ENCODE results near the gene PIKFYVE. TPM values are rescaled to one million over a fixed set of nuclear protein-coding genes. Genes with fewer than 3 reads are reported as not detected.
A peak's percentile ranks its signal among the peaks of the same experiment; 100 is the strongest.

Gene PIKFYVE
- total RNA-seq, 1 donor from 2014 or later = 19.5 TPM

DNA sequence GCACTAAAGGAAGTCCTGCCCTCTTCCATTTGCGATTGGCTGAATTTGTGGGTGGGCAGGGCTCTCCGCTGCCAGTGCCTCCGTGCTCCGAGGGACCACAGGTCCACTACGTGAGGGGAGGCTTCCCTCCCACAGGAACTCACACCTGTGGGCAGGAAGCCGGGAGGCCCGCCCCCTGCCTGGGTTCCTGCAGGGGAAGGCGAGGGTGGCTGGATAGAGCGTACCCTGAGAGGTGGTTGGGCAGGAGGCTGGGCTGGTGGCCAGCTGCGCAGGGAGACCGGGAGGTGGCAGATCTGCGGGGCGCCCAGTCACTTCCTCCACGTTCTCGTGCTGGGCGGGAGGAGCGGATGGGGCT is 93.6 kb downstream of the PIKFYVE start:
- DNase-seq (ENCODE audit: low read depth) (no peak), FAIRE-seq (no peak)
- peaks cover 1% of the 10 kb centered on the region for H3K36me3 ChIP-seq (ENCODE audit: control insufficient read depth, insufficient read depth, low read length)
- TF ChIP-seq, protein P1, sequence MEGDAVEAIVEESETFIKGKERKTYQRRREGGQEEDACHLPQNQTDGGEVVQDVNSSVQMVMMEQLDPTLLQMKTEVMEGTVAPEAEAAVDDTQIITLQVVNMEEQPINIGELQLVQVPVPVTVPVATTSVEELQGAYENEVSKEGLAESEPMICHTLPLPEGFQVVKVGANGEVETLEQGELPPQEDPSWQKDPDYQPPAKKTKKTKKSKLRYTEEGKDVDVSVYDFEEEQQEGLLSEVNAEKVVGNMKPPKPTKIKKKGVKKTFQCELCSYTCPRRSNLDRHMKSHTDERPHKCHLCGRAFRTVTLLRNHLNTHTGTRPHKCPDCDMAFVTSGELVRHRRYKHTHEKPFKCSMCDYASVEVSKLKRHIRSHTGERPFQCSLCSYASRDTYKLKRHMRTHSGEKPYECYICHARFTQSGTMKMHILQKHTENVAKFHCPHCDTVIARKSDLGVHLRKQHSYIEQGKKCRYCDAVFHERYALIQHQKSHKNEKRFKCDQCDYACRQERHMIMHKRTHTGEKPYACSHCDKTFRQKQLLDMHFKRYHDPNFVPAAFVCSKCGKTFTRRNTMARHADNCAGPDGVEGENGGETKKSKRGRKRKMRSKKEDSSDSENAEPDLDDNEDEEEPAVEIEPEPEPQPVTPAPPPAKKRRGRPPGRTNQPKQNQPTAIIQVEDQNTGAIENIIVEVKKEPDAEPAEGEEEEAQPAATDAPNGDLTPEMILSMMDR (IDR thresholded peaks at IDR 0.05; ENCODE audit: insufficient read depth, low read length, severe bottlenecking) = no peak
- H3K4me3 ChIP-seq (ENCODE audit: low read depth, low read length) = no peak overlapping the region
- H3K27me3 ChIP-seq (ENCODE audit: control insufficient read depth, insufficient read depth, low read length) = no peaks in the 10 kb centered on the region

DNA sequence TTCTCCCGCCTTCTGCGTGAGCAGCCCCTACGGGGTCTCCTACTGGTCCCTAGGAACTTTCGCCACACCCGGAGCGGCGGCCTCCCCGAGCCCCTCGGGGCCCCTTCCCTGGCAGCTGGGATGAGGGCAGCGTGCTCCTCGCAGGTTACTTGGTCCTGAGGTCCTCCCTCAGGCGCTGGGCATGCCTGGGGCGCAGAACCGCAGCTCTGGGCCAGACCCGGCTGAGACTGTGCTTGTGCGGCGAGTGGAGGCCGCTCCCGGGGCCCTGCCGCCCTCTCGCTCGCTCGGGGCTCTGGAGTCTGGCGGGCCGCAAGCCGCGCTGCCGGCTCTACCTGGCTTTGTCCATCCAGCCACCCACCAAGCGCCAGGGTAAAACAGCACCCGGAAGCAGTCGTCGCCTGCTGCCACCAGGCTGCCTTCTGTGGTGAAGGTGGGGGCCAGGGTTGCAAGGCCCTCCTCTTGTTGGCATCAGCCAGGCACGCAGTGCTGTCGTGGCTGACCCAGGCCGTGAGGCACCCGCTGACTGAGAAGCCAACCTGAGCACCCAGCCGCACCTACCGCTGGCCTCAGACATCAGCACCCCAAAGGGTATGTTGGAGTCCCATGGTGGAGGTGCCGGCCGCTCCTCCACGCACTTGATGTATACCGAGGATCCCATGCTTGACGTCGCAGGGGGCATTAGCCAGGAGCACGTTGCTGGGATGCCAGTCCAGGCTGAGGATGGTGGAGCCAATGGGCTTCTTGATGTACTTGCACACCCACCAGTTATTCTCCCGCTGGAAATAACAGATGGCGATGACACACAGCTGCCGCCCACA is 94.4 kb downstream of the PIKFYVE start:
- TF ChIP-seq, protein P1 (IDR thresholded peaks at IDR 0.05; ENCODE audit: insufficient read depth, low read length, severe bottlenecking) = no peak
- DNase-seq (ENCODE audit: low read depth) = no peak
- no peak overlapping the region for H3K4me3 ChIP-seq (ENCODE audit: low read depth, low read length)
- no peaks in the 10 kb centered on the region for H3K36me3 ChIP-seq (ENCODE audit: control insufficient read depth, insufficient read depth, low read length)
- H3K27me3 ChIP-seq (ENCODE audit: control insufficient read depth, insufficient read depth, low read length) = no peaks in the 10 kb centered on the region
- FAIRE-seq = no peak

- FAIRE-seq = no peak
- TF ChIP-seq, protein P1 (IDR thresholded peaks at IDR 0.05; ENCODE audit: insufficient read depth, low read length, severe bottlenecking) = no peak
These were observed 95.0 kb downstream of the PIKFYVE start for GRCh38 chr2:208361077-208361441.

DNA sequence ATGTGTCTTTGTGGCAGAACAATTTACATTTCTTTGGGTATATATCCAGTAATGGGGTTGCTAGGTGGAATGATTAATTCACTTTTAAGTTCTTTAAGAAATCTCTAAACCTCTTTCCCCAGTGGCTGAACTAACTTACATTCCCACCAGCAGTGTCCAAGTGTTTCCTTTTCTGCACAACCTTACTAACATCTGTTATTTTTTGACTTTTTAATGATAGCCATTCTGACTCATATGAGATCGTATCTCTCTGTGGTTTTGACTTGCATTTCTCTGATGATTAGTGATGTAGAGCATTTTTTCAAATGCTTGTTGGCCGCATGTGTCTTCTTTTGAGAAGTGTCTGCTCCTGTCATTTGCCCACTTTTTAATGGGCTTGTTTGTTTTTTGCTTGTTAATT is 97.4 kb downstream of the PIKFYVE start:
- Histone ChIP-seq H3K4me3 (ENCODE audit: low read depth, low read length) (no peak overlapping the region), H3K36me3 (ENCODE audit: control insufficient read depth, insufficient read depth, low read length) (no peaks in the 10 kb centered on the region), H3K27me3 (ENCODE audit: control insufficient read depth, insufficient read depth, low read length) (no peaks in the 10 kb centered on the region)
- FAIRE-seq (no peak), DNase-seq (ENCODE audit: low read depth) (peak; percentile 39)
- TF ChIP-seq, protein P1 (IDR thresholded peaks at IDR 0.05; ENCODE audit: insufficient read depth, low read length, severe bottlenecking) = no peak

More at GRCh38 chr2:208361077-208361441, 95.0 kb downstream of the PIKFYVE start:
- H3K4me3 ChIP-seq (ENCODE audit: low read depth, low read length) = no peak overlapping the region
- H3K36me3 ChIP-seq (ENCODE audit: control insufficient read depth, insufficient read depth, low read length) = no peaks in the 10 kb centered on the region
- no peak for DNase-seq (ENCODE audit: low read depth)
- no peaks in the 10 kb centered on the region for H3K27me3 ChIP-seq (ENCODE audit: control insufficient read depth, insufficient read depth, low read length)

DNA sequence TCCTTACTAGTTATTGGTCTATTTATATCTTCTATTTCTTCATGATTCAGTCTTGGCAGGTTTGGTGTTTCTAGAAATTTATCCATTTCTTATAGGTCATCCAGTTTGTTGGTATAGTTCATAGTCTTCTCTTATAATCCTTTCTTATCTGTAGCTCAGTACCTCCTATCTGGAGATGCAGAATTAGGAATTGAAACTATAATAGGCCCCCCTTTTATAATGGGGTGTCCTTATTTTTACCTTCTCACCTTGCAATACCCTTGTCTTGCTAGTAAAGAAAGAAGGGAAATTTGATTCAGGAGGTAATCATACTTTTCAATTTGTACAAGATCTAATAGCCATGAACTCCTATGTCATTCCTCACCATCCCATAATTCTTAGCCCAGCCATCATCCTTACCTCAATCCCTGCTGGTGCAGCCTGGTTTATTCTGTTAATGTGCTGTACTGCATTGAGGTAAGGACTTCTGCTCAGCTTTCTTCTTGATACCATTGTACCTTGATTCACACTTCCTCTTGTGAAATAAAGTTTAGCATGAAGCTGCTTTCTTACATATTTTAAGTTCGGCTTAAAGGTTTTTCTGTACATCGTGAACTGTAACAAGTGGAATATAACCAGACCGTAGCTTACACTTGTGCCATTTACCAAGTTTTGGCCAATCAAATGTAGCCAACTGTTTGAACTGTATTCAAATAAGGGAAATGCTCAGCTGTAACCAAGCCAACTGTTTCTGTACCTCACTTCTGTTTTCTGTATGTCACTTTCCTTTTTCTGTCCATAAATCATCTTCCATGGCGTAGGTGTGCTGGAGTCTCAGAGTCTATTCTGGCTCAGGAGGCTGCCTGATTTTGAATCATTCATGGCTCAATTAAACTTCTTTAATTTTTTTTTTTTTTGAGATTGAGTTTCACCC is 100.4 kb downstream of the PIKFYVE start:
- DNase-seq (ENCODE audit: low read depth) (no peak), FAIRE-seq (no peak)
- TF ChIP-seq, protein P1 (IDR thresholded peaks at IDR 0.05; ENCODE audit: insufficient read depth, low read length, severe bottlenecking) = no peak
- Histone ChIP-seq H3K27me3 (ENCODE audit: control insufficient read depth, insufficient read depth, low read length) (no peaks in the 10 kb centered on the region), H3K4me3 (ENCODE audit: low read depth, low read length) (no peak overlapping the region), H3K36me3 (ENCODE audit: control insufficient read depth, insufficient read depth, low read length) (no peaks in the 10 kb centered on the region)
